Peyer's patch (tissue), 4 donors: ENCODE results near the gene GJE1.

Source experiments
- POLR2A ChIP-seq, 2 donors: fragments of 450-650 bp; IDR thresholded peaks; one replicate each; pipeline ENCODE4 v1.5.1; 2017; ENCODE audit warnings: antibody characterized with exemption in 2 of 2, mild to moderate bottlenecking in 2 of 2, moderate library complexity in 2 of 2
- TF ChIP-seq, protein P1 (sequence below), 6 experiments: fragments of 450-650 bp in 4 of 6; fragments of 200-600 bp in 2 of 6; sonication (generic) in 1 of 6; IDR thresholded peaks; one replicate each; pipeline ENCODE4 v1.5.1; 2017 to 2019; ENCODE audit warnings: antibody characterized with exemption in 6 of 6, mild to moderate bottlenecking in 3 of 6, moderate library complexity in 1 of 6

DNA sequence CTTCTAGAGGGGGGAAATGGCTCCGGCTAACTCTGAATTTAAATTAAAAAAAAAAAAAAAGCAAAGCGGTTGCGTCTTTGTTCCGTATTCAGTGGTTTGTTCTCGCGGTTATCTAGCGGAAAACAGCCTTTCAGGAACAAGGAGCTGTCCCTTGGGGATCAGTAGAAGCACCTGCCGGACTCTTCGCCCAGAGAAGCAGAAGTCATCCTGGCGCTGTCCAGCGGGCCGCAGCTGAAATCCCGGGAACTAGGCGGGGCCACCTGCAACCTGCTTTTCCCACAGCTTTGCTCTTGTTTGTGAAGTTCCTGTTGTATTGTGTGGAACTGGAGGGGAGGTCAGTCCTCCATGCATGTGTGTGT, 43.9 kb upstream of the GJE1 start:
- no peak for TF ChIP-seq POLR2A (IDR thresholded peaks at IDR 0.05)
- TF ChIP-seq, protein P1, sequence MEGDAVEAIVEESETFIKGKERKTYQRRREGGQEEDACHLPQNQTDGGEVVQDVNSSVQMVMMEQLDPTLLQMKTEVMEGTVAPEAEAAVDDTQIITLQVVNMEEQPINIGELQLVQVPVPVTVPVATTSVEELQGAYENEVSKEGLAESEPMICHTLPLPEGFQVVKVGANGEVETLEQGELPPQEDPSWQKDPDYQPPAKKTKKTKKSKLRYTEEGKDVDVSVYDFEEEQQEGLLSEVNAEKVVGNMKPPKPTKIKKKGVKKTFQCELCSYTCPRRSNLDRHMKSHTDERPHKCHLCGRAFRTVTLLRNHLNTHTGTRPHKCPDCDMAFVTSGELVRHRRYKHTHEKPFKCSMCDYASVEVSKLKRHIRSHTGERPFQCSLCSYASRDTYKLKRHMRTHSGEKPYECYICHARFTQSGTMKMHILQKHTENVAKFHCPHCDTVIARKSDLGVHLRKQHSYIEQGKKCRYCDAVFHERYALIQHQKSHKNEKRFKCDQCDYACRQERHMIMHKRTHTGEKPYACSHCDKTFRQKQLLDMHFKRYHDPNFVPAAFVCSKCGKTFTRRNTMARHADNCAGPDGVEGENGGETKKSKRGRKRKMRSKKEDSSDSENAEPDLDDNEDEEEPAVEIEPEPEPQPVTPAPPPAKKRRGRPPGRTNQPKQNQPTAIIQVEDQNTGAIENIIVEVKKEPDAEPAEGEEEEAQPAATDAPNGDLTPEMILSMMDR (IDR thresholded peaks at IDR 0.05) = no peak
